HUES64 (cell line): ENCODE data around the gene BUB3.

Experiments
- H3K27ac ChIP-seq: 2 replicates; pipeline ENCODE4 v1.7.0; 2013; ENCODE audit warnings: low read depth, low read length, inconsistent platforms
- H3K27me3 ChIP-seq: 2 replicates; pipeline ENCODE4 v1.6.1; 2013; ENCODE audit warnings: mild to moderate bottlenecking, low read length; ENCODE audit not compliant: insufficient read depth
- H3K36me3 ChIP-seq: 2 replicates; pipeline ENCODE4 v1.6.1; 2013; ENCODE audit warnings: mild to moderate bottlenecking, low read length; ENCODE audit not compliant: insufficient read depth
- H3K4me1 ChIP-seq: 2 replicates; pipeline ENCODE4 v1.6.1; 2013; ENCODE audit warnings: mild to moderate bottlenecking, low read length, moderate library complexity; ENCODE audit not compliant: insufficient read depth
- H3K4me3 ChIP-seq: 2 replicates; pipeline ENCODE4 v1.5.1; 2013; ENCODE audit warnings: mild to moderate bottlenecking, low read length, moderate library complexity
- H3K9ac ChIP-seq: 2 replicates; pipeline ENCODE4 v1.6.1; 2013; ENCODE audit warnings: mild to moderate bottlenecking, low read depth, low read length
- H3K9me3 ChIP-seq: 2 replicates; pipeline ENCODE4 v1.6.1; 2013; ENCODE audit warnings: low read depth, low read length; ENCODE audit not compliant: insufficient read depth
- WGBS: fragments of 150-250, 120-280 bp; methylation state at CpG from one replicate; pipeline ENCODE4 v1.1.7; 2013; ENCODE audit warnings: missing lambda C conversion rate; 5-methylcytosine and 5-hydroxymethylcytosine counted together

The BUB3 gene

GRCh38 chr10:123187781-123188180 is 33.6 kb downstream of the BUB3 start:
- 89% methylated on average over 4 of the region's 5 CpGs for WGBS
- Histone ChIP-seq H3K9me3 (peaks cover 11% of the 10 kb centered on the region; the same call in 1 of the 2 replicates), H3K4me3 (no peak overlapping the region), H3K4me1 (peaks cover 5% of the 10 kb centered on the region; the same call in 1 of the 2 replicates), H3K27ac (no peak overlapping the region), H3K9ac (no peak overlapping the region), H3K27me3 (no peaks in the 10 kb centered on the region), H3K36me3 (peaks cover 7% of the 10 kb centered on the region; the same call in 1 of the 2 replicates)

GRCh38 chr10:123191886-123192285 is 37.7 kb downstream of the BUB3 start:
- Histone ChIP-seq H3K9ac (no peak overlapping the region), H3K27ac (no peak overlapping the region), H3K36me3 (0 out of 2 replicates have a peak, but pooled peaks cover 3% of the 10 kb centered on the region), H3K4me3 (no peak overlapping the region), H3K4me1 (peaks cover 8% of the 10 kb centered on the region; the same call in 1 of the 2 replicates), H3K27me3 (no peaks in the 10 kb centered on the region), H3K9me3 (no peaks in the 10 kb centered on the region)
- 95% methylated on average over 8 of the region's 8 CpGs for WGBS

GRCh38 chr10:123194056-123194455 is 39.9 kb downstream of the BUB3 start:
- Histone ChIP-seq H3K4me1 (peaks cover 8% of the 10 kb centered on the region; the same call in 1 of the 2 replicates), H3K27me3 (no peaks in the 10 kb centered on the region), H3K9me3 (no peaks in the 10 kb centered on the region), H3K36me3 (0 out of 2 replicates have a peak, but pooled peaks cover 3% of the 10 kb centered on the region), H3K9ac (no peak overlapping the region), H3K4me3 (no peak overlapping the region), H3K27ac (no peak overlapping the region)
- 94% methylated on average over 9 of the region's 9 CpGs for WGBS

GRCh38 chr10:123200531-123200930 is 46.3 kb downstream of the BUB3 start:
- no peak overlapping the region for H3K9ac ChIP-seq
- 72% methylated on average over 6 of the region's 6 CpGs for WGBS
- H3K36me3 ChIP-seq: no peaks in the 10 kb centered on the region
- no peaks in the 10 kb centered on the region for H3K4me1 ChIP-seq
- H3K27ac ChIP-seq: no peak overlapping the region
- H3K4me3 ChIP-seq: no peak overlapping the region
- no peaks in the 10 kb centered on the region for H3K9me3 ChIP-seq
- H3K27me3 ChIP-seq: no peaks in the 10 kb centered on the region

- Histone ChIP-seq H3K4me1 (no peaks in the 10 kb centered on the region), H3K4me3 (no peak overlapping the region), H3K9ac (no peak overlapping the region), H3K9me3 (no peaks in the 10 kb centered on the region), H3K27ac (no peak overlapping the region), H3K36me3 (no peaks in the 10 kb centered on the region), H3K27me3 (no peaks in the 10 kb centered on the region)
- 91% methylated on average over 8 of the region's 8 CpGs for WGBS
Observed at GRCh38 chr10:123202506-123202905, 48.3 kb downstream of the BUB3 start.

GRCh38 chr10:123203393-123204126 is 49.4 kb downstream of the BUB3 start:
- Histone ChIP-seq H3K9ac (no peak overlapping the region), H3K4me1 (no peaks in the 10 kb centered on the region), H3K36me3 (no peaks in the 10 kb centered on the region), H3K27me3 (no peaks in the 10 kb centered on the region), H3K9me3 (peaks cover 7% of the 10 kb centered on the region; the same call in 1 of the 2 replicates), H3K4me3 (no peak overlapping the region), H3K27ac (no peak overlapping the region)
- WGBS: 93% methylated on average over 6 of the region's 6 CpGs

- Histone ChIP-seq H3K9ac (no peak overlapping the region), H3K9me3 (peaks cover 7% of the 10 kb centered on the region; the same call in 1 of the 2 replicates), H3K4me3 (no peak overlapping the region), H3K36me3 (no peaks in the 10 kb centered on the region), H3K4me1 (no peaks in the 10 kb centered on the region), H3K27ac (no peak overlapping the region), H3K27me3 (no peaks in the 10 kb centered on the region)
- WGBS: 89% methylated on average over 1 of the region's 1 CpG
Observed at GRCh38 chr10:123204127-123204461, 49.9 kb downstream of the BUB3 start.

GRCh38 chr10:123205041-123205440 is 50.8 kb downstream of the BUB3 start:
- Histone ChIP-seq H3K27me3 (no peaks in the 10 kb centered on the region), H3K9me3 (peaks cover 7% of the 10 kb centered on the region; the same call in 1 of the 2 replicates), H3K27ac (no peak overlapping the region), H3K4me3 (no peak overlapping the region), H3K4me1 (no peaks in the 10 kb centered on the region), H3K36me3 (no peaks in the 10 kb centered on the region), H3K9ac (no peak overlapping the region)
- 95% methylated on average over 3 of the region's 3 CpGs for WGBS

- Histone ChIP-seq H3K36me3 (no peaks in the 10 kb centered on the region), H3K9me3 (peaks cover 9% of the 10 kb centered on the region; the same call in 1 of the 2 replicates), H3K27ac (no peak overlapping the region), H3K27me3 (no peaks in the 10 kb centered on the region), H3K4me3 (no peak overlapping the region), H3K9ac (no peak overlapping the region), H3K4me1 (peaks cover 12% of the 10 kb centered on the region)
- 100% methylated on average over 1 of the region's 1 CpG for WGBS
Observed at GRCh38 chr10:123212063-123212462, 57.9 kb downstream of the BUB3 start.

- Histone ChIP-seq H3K27me3 (no peaks in the 10 kb centered on the region), H3K36me3 (no peaks in the 10 kb centered on the region), H3K9ac (no peak overlapping the region), H3K4me3 (no peak overlapping the region), H3K4me1 (peaks cover 16% of the 10 kb centered on the region), H3K9me3 (peaks cover 8% of the 10 kb centered on the region; the same call in 1 of the 2 replicates), H3K27ac (no peak overlapping the region)
- WGBS: 98% methylated on average over 6 of the region's 6 CpGs
Observed at GRCh38 chr10:123212640-123213039, 58.4 kb downstream of the BUB3 start.

GRCh38 chr10:123213192-123213591 is 59.0 kb downstream of the BUB3 start:
- H3K36me3 ChIP-seq: no peaks in the 10 kb centered on the region
- no peak overlapping the region for H3K9ac ChIP-seq
- no peaks in the 10 kb centered on the region for H3K27me3 ChIP-seq
- peaks cover 16% of the 10 kb centered on the region for H3K4me1 ChIP-seq
- no peak overlapping the region for H3K27ac ChIP-seq
- H3K4me3 ChIP-seq: no peak overlapping the region
- WGBS: 66% methylated on average over 4 of the region's 5 CpGs
- peaks cover 5% of the 10 kb centered on the region; the same call in 1 of the 2 replicates for H3K9me3 ChIP-seq
